Subcutaneous abdominal adipose tissue (tissue), 5 donors: ENCODE measurements around the gene BMAL2.
A peak's percentile ranks its signal among the peaks of the same experiment; 100 is the strongest.

Experiments
- H3K27ac ChIP-seq: one replicate; pipeline ENCODE4 v1.7.0; 2013; ENCODE audit warnings: low read depth, mild to moderate bottlenecking, inconsistent platforms, low read length, moderate library complexity
- H3K27me3 ChIP-seq, 5 donors: one replicate each; pipeline ENCODE4 v1.7.0; 2013; ENCODE audit warnings: low read length in 5 of 5, inconsistent platforms in 1 of 5; ENCODE audit not compliant: control insufficient read depth in 5 of 5, insufficient read depth in 4 of 5
- H3K36me3 ChIP-seq, 5 donors: one replicate each; pipeline ENCODE4 v1.7.0; 2013; ENCODE audit warnings: low read length in 5 of 5; ENCODE audit not compliant: control insufficient read depth in 5 of 5, insufficient read depth in 5 of 5
- H3K4me1 ChIP-seq, 5 donors: one replicate each; pipeline ENCODE4 v1.7.0; 2013; ENCODE audit warnings: low read length in 5 of 5, mild to moderate bottlenecking in 3 of 5, moderate library complexity in 1 of 5; ENCODE audit not compliant: control insufficient read depth in 5 of 5, insufficient read depth in 5 of 5
- H3K4me3 ChIP-seq, 5 donors: one replicate each; pipeline ENCODE4 v1.7.0; 2013; ENCODE audit warnings: low read length in 5 of 5, low read depth in 1 of 5
- H3K9ac ChIP-seq, 5 donors: one replicate each; pipeline ENCODE4 v1.7.0; 2013; ENCODE audit warnings: low read length in 5 of 5, mild to moderate bottlenecking in 4 of 5, moderate library complexity in 3 of 5
- H3K9me3 ChIP-seq, 5 donors: one replicate each; pipeline ENCODE4 v1.7.0; 2013; ENCODE audit warnings: low read length in 5 of 5; ENCODE audit not compliant: control insufficient read depth in 5 of 5
- donor health status: healthy.
- donor health status: healthy.
- donor health status: healthy.
- donor health status: healthy.
- donor health status: healthy.

The BMAL2 gene

GRCh38 chr12:27347779-27348178 is 15.1 kb downstream of the BMAL2 start:
- H3K9me3 ChIP-seq = no peaks in the 10 kb centered on the region
- no peak overlapping the region for H3K27ac ChIP-seq
- H3K4me3 ChIP-seq = no peak overlapping the region
- H3K4me1 ChIP-seq = peaks cover 0 to 6% (median 0%) of the 10 kb centered on the region in 5 donors
- H3K27me3 ChIP-seq = no peaks in the 10 kb centered on the region
- H3K9ac ChIP-seq = no peak overlapping the region
- no peaks in the 10 kb centered on the region for H3K36me3 ChIP-seq

GRCh38 chr12:27351476-27351875 is 18.8 kb downstream of the BMAL2 start:
- H3K4me1 ChIP-seq = no peaks in the 10 kb centered on the region
- H3K36me3 ChIP-seq = no peaks in the 10 kb centered on the region
- H3K9me3 ChIP-seq = no peaks in the 10 kb centered on the region
- no peak overlapping the region for H3K27ac ChIP-seq
- H3K4me3 ChIP-seq = no peak overlapping the region
- no peak overlapping the region for H3K9ac ChIP-seq
- H3K27me3 ChIP-seq = no peaks in the 10 kb centered on the region

GRCh38 chr12:27355486-27355885 is 22.9 kb downstream of the BMAL2 start:
- no peak overlapping the region for H3K4me3 ChIP-seq
- H3K27me3 ChIP-seq = no peaks in the 10 kb centered on the region
- H3K9ac ChIP-seq = no peak overlapping the region
- no peaks in the 10 kb centered on the region for H3K36me3 ChIP-seq
- no peaks in the 10 kb centered on the region for H3K9me3 ChIP-seq
- no peak overlapping the region for H3K27ac ChIP-seq
- no peaks in the 10 kb centered on the region for H3K4me1 ChIP-seq

DNA sequence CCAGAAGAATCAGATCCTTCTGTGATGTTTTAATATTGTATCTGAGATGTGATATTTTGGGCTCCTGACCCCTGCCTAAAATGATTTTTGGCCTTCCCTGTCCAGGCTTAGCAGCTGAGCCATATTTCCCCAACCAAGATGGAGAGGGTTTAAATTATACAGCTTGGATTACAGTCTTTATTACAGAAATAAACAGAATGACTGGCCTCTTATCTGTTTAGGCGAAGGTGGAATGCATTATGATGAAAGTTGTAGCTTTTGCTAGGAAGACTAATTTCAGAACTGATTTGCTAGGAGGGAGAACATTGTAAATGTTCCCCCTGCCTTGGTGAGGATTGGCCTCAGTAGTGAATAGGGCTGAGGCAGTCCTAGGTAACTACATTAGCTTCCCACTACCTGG is 23.3 kb downstream of the BMAL2 start:
- no peak overlapping the region for H3K9ac ChIP-seq
- H3K36me3 ChIP-seq = no peaks in the 10 kb centered on the region
- no peak overlapping the region for H3K4me3 ChIP-seq
- H3K27me3 ChIP-seq = no peaks in the 10 kb centered on the region
- no peaks in the 10 kb centered on the region for H3K4me1 ChIP-seq
- H3K9me3 ChIP-seq = no peaks in the 10 kb centered on the region
- no peak overlapping the region for H3K27ac ChIP-seq

DNA sequence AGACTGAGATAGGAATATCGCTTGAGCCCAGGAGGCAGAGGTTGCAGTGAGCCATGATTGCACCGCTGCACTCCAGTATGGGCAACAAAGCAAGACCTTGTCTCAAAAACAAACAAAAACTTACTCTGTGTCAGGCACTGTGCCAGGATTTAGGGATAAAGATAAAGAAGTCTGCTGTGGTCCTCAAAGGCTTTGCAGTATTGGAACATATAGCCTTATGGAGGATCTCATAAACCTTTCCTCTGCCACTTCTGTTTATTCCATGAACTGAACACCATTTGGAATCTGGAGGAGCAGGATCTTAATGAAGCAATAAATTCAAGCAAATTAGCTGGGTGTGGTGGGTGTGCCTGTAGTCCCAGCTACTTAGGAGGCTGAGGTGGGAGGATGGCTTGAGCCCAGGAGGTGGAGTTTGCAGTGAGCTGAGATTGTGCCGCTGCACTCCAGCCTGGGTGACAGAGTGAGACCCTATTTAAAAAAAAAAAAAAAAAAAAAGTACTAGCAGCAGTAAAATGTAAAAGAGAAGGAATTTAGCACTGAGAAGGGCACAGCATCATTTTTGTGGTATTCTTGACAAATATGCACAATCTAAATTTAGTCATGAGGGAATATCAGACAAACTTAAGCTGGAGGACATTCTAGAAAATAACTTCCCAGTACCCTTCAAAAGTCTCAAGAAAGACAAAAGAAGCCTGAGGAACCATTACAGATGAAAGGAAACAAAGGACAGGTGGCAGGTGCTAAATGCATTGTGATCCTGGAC is 27.1 kb downstream of the BMAL2 start:
- Histone ChIP-seq H3K36me3 (no peaks in the 10 kb centered on the region), H3K4me3 (no peak overlapping the region), H3K27ac (no peak overlapping the region), H3K9me3 (no peaks in the 10 kb centered on the region), H3K9ac (no peak overlapping the region), H3K4me1 (no peaks in the 10 kb centered on the region), H3K27me3 (no peaks in the 10 kb centered on the region)

DNA sequence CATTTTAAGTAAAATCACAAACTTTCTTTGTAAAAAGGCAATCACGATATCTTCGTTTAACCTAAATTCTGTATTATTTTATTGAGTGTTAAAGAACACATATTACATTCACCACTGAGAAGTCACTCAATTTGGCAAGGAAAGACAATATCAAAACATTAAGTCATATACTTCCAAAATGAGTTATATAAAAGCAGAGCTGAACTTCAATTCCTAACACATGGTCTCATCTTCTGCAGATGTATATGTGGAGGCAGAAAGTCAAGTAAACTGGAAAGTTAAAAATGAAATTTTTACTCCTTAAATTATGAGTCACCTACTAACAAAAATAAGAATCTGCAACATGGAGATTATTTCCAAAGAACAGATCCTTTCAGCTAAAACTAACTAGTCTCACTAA is 28.7 kb downstream of the BMAL2 start:
- Histone ChIP-seq H3K9me3 (no peaks in the 10 kb centered on the region), H3K4me1 (no peaks in the 10 kb centered on the region), H3K27me3 (no peaks in the 10 kb centered on the region), H3K27ac (no peak overlapping the region), H3K4me3 (no peak overlapping the region), H3K36me3 (no peaks in the 10 kb centered on the region), H3K9ac (no peak overlapping the region)

DNA sequence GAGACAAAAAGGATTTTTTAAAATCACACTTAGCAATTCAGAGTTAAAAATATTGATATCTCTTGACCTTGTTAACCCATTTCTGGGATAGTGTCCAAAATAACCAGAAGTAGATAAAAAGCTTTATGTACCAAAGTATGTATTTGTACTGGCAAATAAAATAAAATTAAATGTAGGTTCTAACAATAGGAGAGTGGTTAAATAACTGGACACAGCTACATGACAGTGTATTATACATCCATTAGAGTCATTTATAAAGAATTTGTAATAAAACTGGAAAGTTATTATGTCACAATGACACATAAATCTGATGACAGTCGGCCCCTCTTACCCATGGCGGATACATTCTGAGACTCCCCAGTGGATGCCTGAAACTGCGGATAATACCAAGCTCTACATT is 34.0 kb downstream of the BMAL2 start:
- Histone ChIP-seq H3K27ac (no peak overlapping the region), H3K4me1 (no peaks in the 10 kb centered on the region), H3K27me3 (no peaks in the 10 kb centered on the region), H3K9me3 (no peaks in the 10 kb centered on the region), H3K9ac (no peak overlapping the region), H3K4me3 (no peak overlapping the region), H3K36me3 (peaks cover 0 to 3% (median 0%) of the 10 kb centered on the region in 5 donors)

DNA sequence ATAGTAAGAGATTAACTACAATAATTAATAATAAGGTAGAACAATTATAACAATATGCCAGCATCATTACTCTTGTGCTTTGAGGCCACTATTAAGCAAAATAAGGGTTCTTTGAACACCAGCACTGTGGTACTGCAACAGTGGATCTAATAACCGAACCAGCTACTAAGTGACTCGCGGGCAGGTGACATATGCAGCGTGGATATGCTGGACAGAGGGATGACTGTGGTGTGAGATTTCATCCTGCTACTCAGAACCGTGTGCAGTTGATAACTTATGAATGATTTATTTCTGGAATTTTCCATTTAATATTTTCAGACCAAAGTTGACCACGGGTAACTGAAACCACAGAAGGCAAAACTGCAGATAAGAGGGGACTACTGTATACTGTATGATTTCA is 34.4 kb downstream of the BMAL2 start:
- Histone ChIP-seq H3K27ac (no peak overlapping the region), H3K9me3 (no peaks in the 10 kb centered on the region), H3K9ac (no peak overlapping the region), H3K4me3 (no peak overlapping the region), H3K27me3 (no peaks in the 10 kb centered on the region), H3K4me1 (no peaks in the 10 kb centered on the region), H3K36me3 (peaks cover 0 to 3% (median 0%) of the 10 kb centered on the region in 5 donors)

DNA sequence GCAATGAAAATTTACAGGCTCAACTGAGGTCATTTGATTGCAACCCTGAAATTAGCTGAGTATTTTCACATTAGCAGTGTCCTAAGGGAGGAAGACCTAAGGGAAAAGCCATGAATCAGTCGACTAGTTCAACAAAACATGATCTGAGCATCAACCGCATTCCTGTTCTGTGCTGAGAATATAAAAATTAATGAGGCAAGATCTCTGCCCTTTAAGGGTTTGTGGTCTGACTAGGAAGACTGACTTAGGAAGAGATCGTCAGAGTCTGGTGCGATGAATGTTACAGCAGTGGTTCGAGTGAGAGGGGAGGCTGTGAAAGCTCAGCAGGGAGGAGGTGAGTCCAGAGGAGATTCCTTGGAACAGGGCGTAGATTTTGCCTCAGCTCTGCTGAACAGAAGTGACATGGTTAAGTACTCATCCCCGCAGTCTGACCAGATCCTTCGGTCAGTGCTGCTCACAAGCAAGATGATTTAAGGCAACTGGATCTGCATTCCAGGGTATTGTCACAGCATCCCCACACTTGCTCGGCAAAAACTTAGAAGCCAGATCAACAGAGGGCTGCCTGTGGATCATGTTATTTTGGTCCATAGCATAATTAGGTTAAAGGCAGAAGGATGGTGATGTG is 49.6 kb downstream of the BMAL2 start:
- H3K36me3 ChIP-seq = no peaks in the 10 kb centered on the region
- H3K9ac ChIP-seq = peak overlapping the region in 1 of 5 donors; percentile 60
- H3K4me3 ChIP-seq = peak overlapping the region in 1 of 5 donors; percentile 54
- no peaks in the 10 kb centered on the region for H3K27me3 ChIP-seq
- H3K9me3 ChIP-seq = no peaks in the 10 kb centered on the region
- peaks cover 0 to 30% (median 24%) of the 10 kb centered on the region in 5 donors for H3K4me1 ChIP-seq
- peak overlapping the region; percentile 54 for H3K27ac ChIP-seq
